Lung (tissue), 12 donors: ENCODE results near the gene TMEM214. TPM values are rescaled to one million over a fixed set of nuclear protein-coding genes. Genes with fewer than 3 reads are reported as not detected.

Experiments used
- ATAC-seq: fragments of 200-7000 bp; cut with Tn5 transposase; one replicate; pipeline ENCODE4 v1.9.1; 2020; ENCODE audit warnings: moderate number of reproducible peaks; ENCODE audit not compliant: insufficient read depth, low FRiP score
- DNase-seq, 3 donors: peaks; one replicate each; pipeline ENCODE4 v3.0.0-alpha.2; 2013 to 2017
- H3K27ac ChIP-seq, 2 donors: one replicate each; pipeline ENCODE4 v1.5.1; 2013; ENCODE audit warnings: mild to moderate bottlenecking in 2 of 2, moderate library complexity in 2 of 2, control low read depth in 1 of 2, inconsistent platforms in 1 of 2, low read depth in 1 of 2, low read length in 1 of 2
- H3K27me3 ChIP-seq, 3 donors: one replicate each; pipeline ENCODE4 v1.5.1; 2013; ENCODE audit warnings: low read length in 2 of 3; ENCODE audit not compliant: control insufficient read depth in 3 of 3, insufficient read depth in 3 of 3
- H3K36me3 ChIP-seq, 4 donors: one replicate each; pipeline ENCODE4 v1.5.1; 2013; ENCODE audit warnings: low read length in 4 of 4, mild to moderate bottlenecking in 1 of 4, moderate library complexity in 1 of 4; ENCODE audit not compliant: control insufficient read depth in 4 of 4, insufficient read depth in 4 of 4
- H3K4me1 ChIP-seq, 5 donors: one replicate each; pipeline ENCODE4 v1.5.1; 2013; ENCODE audit warnings: low read length in 5 of 5, mild to moderate bottlenecking in 2 of 5, moderate library complexity in 1 of 5; ENCODE audit not compliant: control insufficient read depth in 5 of 5, insufficient read depth in 5 of 5
- H3K4me3 ChIP-seq: one replicate; pipeline ENCODE4 v1.5.1; 2013; ENCODE audit warnings: mild to moderate bottlenecking, control low read depth, moderate library complexity
- H3K9ac ChIP-seq, 2 donors: one replicate each; pipeline ENCODE4 v1.5.1; 2013; ENCODE audit warnings: low read length in 2 of 2, control low read depth in 1 of 2; ENCODE audit not compliant: insufficient read depth in 1 of 2
- H3K9me3 ChIP-seq, 4 donors: one replicate each; pipeline ENCODE4 v1.5.1; 2013; ENCODE audit warnings: low read length in 3 of 4, mild to moderate bottlenecking in 1 of 4, moderate library complexity in 1 of 4; ENCODE audit not compliant: control insufficient read depth in 4 of 4, insufficient read depth in 3 of 4
- CTCF ChIP-seq: IDR thresholded peaks from 2 replicates; pipeline ENCODE4 v1.5.1; 2012; ENCODE audit warnings: mild to moderate bottlenecking; ENCODE audit errors: control extremely low read depth, extremely low read depth
- WGBS, 2 donors: extraction: QIAGEN DNeasy Blood & Tissue Kit; methylation state at CpG; one replicate each; pipeline ENCODE4 v1.1.7; 2013; 5-methylcytosine and 5-hydroxymethylcytosine counted together
- polyA plus RNA-seq, 2 donors: library from polyadenylated mRNA; stranded (reverse); fragments of 200-250 nt; gene quantifications; one replicate each; pipeline ENCODE4 v1.2.1, GENCODE V29; 2013
- total RNA-seq, 2 donors: library from RNA; depleted of rRNA in 1 of 2; stranded (reverse); fragments of >200 nt in 1 of 2; gene quantifications; one replicate each; pipeline ENCODE4 v1.2.1, GENCODE V29; 2014 to 2021
- donor health status: control.
- donor health status: control.
- donor health status: Bipolar disorder and iron deficiency.
- donor health status: healthy.
- donor health status: DM: yes; HTN: yes; CAD: no.

Gene TMEM214
- total and polyA plus RNA-seq, 4 donors, result 34.3 to 99.2 (median 59.6) TPM

DNA sequence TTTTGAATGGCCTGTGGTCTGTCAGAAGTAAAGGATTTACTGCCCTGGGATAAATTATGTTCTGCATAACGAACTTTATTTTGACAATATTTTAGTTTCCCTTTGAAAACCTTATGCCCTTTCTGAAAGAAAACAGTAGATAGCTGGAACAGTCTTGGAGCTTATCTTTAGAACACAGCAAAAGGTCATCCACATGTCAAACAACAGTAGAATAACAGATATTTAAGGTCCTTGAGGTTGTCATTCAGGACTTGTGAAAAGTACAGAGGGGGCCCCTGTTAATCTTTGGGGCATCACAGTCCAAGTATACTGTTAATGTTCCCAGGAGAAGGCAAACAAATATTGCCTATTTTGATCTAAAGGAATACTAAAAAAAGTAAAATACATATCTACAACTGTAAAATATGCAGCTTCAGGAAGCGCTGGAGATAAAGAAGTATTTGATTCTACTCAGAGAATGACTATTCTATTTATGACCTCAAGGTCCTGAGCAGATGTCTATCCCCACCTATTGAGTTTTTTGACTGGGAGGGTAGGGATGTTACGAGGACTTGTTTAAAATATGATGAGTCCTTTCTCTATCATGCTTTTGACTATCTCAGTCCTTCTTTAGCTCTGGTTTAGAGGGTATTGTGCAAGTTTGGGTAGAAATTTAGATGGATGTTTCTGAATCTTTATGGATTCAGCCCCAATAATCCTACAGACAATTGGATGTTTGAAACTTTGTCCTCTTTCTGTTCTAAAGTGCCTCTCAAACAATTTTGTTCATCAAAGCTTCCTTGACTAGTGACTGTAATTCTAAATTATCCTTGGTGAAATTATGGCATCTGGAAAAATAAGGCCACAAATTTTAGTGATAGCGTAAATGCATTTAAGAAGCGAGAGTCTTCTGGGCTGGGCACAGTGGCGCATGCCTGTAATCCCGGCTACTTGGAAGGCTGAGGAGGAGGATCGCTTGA is 25.1 kb upstream of the TMEM214 start:
- Histone ChIP-seq H3K4me1 (peaks cover 0 to 5% (median 2%) of the 10 kb centered on the region in 5 donors), H3K36me3 (no peaks in the 10 kb centered on the region), H3K9ac (no peak overlapping the region), H3K4me3 (no peak overlapping the region), H3K27me3 (no peaks in the 10 kb centered on the region), H3K9me3 (no peaks in the 10 kb centered on the region), H3K27ac (no peak overlapping the region)
- WGBS, 2 donors, result 80 to 84% methylated on average over 8 of the region's 8 CpGs
- no peak for DNase-seq
- TF ChIP-seq CTCF, result no peak
- ATAC-seq, result no peak

- Histone ChIP-seq H3K4me1 (peaks cover 0 to 6% (median 2%) of the 10 kb centered on the region in 5 donors), H3K27me3 (no peaks in the 10 kb centered on the region), H3K36me3 (no peaks in the 10 kb centered on the region), H3K4me3 (no peak overlapping the region), H3K27ac (no peak overlapping the region), H3K9ac (no peak overlapping the region), H3K9me3 (no peaks in the 10 kb centered on the region)
- ATAC-seq, result no peak
- WGBS, 2 donors, result 86 to 93% methylated on average over 4 of the region's 4 CpGs
- no peak for TF ChIP-seq CTCF
- DNase-seq, result no peak
These were observed 24.1 kb upstream of the TMEM214 start for GRCh38 chr2:27008678-27009077.

GRCh38 chr2:27009083-27009482 is 23.7 kb upstream of the TMEM214 start:
- Histone ChIP-seq H3K4me1 (peaks cover 0 to 6% (median 2%) of the 10 kb centered on the region in 5 donors), H3K4me3 (no peak overlapping the region), H3K9me3 (no peaks in the 10 kb centered on the region), H3K27ac (no peak overlapping the region), H3K27me3 (no peaks in the 10 kb centered on the region), H3K9ac (no peak overlapping the region), H3K36me3 (no peaks in the 10 kb centered on the region)
- ATAC-seq, result no peak
- TF ChIP-seq CTCF, result no peak
- DNase-seq, result no peak
